T-helper 2 cell treated with Interferon-gamma antibody and Interleukin-4, amounts not matched to agents 5 μg/mL and 100 μg/mL, for 36 hours (primary cell): Measurements from ENCODE around the gene ASIC3.

Experiments
- DNase-seq: peaks from one replicate; pipeline ENCODE4 v3.0.0; 2021; ENCODE audit warnings: low spot score
- H3K27ac Mint-ChIP-seq: one replicate; pipeline ENCODE4 v1.8.0; 2021; ENCODE audit warnings: mild to moderate bottlenecking, mixed read lengths
- H3K27me3 Mint-ChIP-seq: one replicate; pipeline ENCODE4 v1.8.0; 2021; ENCODE audit warnings: low read depth, mixed read lengths
- H3K36me3 Mint-ChIP-seq: one replicate; pipeline ENCODE4 v1.8.0; 2021; ENCODE audit warnings: low read depth, mixed read lengths
- H3K4me1 Mint-ChIP-seq: one replicate; pipeline ENCODE4 v1.8.0; 2021; ENCODE audit warnings: low read depth, mixed read lengths
- H3K4me3 Mint-ChIP-seq: one replicate; pipeline ENCODE4 v1.8.0; 2022; ENCODE audit warnings: mild to moderate bottlenecking, moderate library complexity, mixed read lengths
- H3K9me3 Mint-ChIP-seq: one replicate; pipeline ENCODE4 v1.8.0; 2021; ENCODE audit warnings: mixed read lengths

Gene ASIC3

DNA sequence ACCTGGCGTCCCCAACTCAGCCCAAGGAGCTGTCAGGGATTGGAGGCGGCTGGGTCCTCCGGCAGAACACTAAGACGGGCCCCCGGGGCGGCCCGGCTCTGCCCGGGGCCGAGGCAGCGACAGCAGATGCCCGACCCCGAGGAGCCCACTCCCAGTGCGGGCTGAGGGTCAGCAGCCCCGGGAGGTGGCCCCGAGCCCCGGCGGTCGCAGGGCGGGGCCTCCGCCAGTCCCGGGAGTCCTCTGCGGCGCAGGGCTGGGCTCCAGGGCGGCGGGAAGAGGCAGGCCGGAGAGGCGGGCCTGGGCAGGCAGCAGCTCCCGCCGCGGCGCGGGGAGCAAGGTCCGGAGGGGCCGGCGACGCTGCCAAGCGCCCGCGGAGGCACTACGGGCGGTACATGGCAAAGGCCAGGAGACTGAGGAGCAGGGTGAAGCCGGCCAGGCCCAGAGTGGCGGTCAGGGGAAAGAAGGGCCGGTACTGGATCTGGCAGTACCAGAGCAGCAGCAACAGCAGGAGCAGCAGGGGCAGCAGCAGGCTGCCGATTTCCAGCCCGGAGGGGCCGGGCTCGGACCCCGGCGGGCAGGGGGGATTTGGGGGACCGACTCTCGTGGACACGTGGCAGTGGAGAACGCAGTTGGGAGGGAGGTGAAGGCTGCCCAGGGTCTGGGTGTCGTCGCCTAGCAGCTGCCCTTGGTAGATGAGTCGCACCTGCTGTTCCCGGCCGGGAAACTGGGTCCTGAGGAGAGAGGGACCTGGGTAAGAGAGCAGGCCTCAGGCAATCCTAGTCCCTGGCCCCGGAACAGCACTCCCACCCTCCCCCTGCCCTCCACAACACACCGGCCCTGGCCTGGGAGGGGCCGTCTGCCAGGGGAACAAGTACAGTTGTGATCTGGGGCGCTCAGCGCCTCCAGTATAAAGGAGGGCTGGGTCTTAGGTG is 33.1 kb downstream of the ASIC3 start:
- Mint-ChIP-seq H3K27me3 (peaks cover 7% of the 10 kb centered on the region), H3K4me3 (peak overlapping the region; percentile 93), H3K4me1 (peaks cover 35% of the 10 kb centered on the region), H3K27ac (peak overlapping the region; percentile 52), H3K9me3 (no peaks in the 10 kb centered on the region), H3K36me3 (peaks cover 10% of the 10 kb centered on the region)
- DNase-seq: no peak

DNA sequence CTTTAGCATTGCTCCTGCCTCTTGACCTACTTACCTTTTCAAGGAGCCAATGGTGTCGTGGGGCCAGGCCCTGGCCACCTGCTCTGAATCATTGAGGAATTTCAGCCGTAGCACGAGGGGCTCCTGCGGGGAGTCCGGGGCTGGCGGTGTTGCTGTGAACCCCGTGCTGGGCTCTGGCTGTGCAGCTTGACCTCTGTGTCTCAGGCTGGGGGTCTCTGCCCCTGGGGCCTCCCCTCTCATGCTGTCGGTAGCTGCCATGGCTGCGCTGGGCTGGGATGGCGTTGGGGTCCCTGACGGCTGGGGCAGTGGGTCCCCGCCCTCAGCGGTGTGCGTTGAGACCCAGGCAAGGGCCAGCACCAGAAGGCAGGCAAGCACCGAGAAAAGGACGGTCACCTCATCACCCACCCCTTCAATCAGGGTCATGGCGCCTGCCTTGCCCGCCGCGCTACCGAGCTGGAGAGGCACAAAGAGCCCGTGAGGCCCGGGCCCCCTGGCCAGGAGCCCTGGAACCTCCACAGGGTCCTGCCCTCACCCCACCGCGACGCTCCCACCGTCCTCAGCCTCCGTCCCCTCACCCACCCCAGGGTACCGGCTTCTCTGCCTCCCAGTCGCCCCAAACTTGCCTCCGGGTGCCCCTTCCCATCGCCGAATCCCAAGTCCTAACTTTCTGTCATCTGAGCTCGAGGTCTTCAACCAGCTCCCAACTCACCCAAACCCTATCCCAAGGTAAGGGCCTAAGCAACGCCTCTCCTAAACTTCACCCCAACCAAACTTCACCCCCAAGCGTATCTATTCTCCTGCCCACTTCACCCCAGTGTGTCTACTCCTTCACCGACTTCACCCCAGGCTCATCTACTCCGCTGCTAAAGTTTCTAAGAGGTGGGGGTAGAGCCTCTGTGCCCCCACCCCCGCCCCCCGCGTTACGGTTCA is 34.1 kb downstream of the ASIC3 start:
- H3K27me3 Mint-ChIP-seq: peaks cover 7% of the 10 kb centered on the region
- no peaks in the 10 kb centered on the region for H3K9me3 Mint-ChIP-seq
- H3K4me1 Mint-ChIP-seq: peaks cover 35% of the 10 kb centered on the region
- H3K27ac Mint-ChIP-seq: peak overlapping the region; percentile 83
- peak overlapping the region; percentile 93 for H3K4me3 Mint-ChIP-seq
- peaks cover 9% of the 10 kb centered on the region for H3K36me3 Mint-ChIP-seq
- DNase-seq: no peak

- H3K9me3 Mint-ChIP-seq: no peaks in the 10 kb centered on the region
- H3K27me3 Mint-ChIP-seq: peaks cover 7% of the 10 kb centered on the region
- peaks cover 34% of the 10 kb centered on the region for H3K4me1 Mint-ChIP-seq
- H3K27ac Mint-ChIP-seq: peak within 1 kb of the TSS; percentile 83
- DNase-seq: peak; percentile 81
- H3K4me3 Mint-ChIP-seq: peak within 1 kb of the TSS; percentile 93
- peaks cover 5% of the 10 kb centered on the region for H3K36me3 Mint-ChIP-seq
Measured at GRCh38 chr7:151083071-151083823, 34.9 kb downstream of the ASIC3 start, which contains the start of gene TMUB1. TMUB1 (minus strand) TSS chr7:151083493; CDS start chr7:151082563, 930 bp downstream.

- H3K9me3 Mint-ChIP-seq: no peaks in the 10 kb centered on the region
- H3K4me3 Mint-ChIP-seq: peak overlapping the region; percentile 74
- H3K36me3 Mint-ChIP-seq: peaks cover 4% of the 10 kb centered on the region
- peak overlapping the region; percentile 52 for H3K27ac Mint-ChIP-seq
- DNase-seq: no peak
- peaks cover 7% of the 10 kb centered on the region for H3K27me3 Mint-ChIP-seq
- peaks cover 36% of the 10 kb centered on the region for H3K4me1 Mint-ChIP-seq
Measured at GRCh38 chr7:151083824-151084160, 35.5 kb downstream of the ASIC3 start.

DNA sequence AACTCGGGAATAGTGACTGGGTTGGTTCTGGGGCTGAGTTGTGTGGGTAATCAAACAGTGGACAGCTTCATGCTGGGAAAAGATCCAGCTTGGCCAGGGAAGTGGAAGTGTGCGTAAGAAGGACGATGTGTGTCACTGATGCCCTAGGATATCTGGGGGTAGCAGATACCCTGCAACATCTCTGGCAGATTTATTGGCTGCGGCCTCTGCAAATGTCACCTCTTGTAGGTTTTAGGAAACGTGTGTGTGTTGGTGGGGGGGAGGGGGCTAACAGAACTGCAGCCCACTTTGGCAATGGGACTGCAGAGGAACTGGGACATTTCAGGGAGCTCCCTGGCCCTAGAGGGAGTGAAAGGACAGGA is 37.0 kb downstream of the ASIC3 start:
- peaks cover 7% of the 10 kb centered on the region for H3K27me3 Mint-ChIP-seq
- H3K4me1 Mint-ChIP-seq: peaks cover 32% of the 10 kb centered on the region
- H3K9me3 Mint-ChIP-seq: no peaks in the 10 kb centered on the region
- H3K27ac Mint-ChIP-seq: peak overlapping the region; percentile 84
- DNase-seq: no peak
- no peaks in the 10 kb centered on the region for H3K36me3 Mint-ChIP-seq
- peak overlapping the region; percentile 83 for H3K4me3 Mint-ChIP-seq

DNA sequence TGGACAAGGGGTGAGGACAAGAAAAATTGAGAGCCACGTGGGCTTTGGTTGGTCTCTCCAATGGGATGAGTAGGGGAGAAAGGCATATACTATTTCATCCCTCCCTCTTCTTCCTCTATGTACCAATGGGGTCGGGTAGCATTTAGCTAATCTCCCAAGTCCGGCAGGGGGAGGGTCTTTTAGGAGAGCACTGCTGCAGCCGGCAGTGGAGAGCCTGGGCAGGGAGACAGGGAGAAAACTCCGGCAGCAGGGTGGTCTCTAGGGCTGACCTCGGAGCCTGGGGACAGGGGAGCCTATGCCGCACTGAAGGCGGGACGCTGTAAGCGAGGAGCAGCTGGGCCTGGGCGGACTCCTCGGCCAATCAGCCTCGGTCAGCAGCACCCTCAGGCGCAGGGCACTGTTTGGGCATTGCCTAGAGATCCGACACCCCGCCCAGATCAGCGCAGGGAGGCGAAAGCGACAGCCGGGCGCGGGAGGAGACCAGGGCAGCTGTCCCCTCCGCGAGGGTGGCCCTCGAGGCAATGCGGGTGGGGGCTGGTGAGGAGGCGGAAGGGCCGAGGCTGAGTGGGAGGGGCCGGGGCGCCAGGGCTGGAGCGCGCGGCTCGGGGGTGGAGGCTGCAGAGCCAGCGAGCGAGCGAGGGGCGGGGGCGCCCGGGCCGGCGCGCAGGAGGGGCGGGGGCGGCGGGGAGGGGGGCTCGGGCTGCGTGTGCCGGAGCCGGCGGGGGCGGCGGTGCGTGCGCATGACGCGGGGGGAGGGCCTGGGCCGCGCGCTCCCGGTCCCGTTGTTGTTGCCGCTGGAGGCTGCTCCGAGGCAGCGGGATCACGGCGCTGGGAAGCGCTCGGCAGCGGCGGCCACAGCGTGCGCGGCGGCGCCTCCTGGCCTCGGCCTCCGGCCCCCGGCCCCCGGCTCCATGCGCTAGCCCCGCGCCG is 37.6 kb downstream of the ASIC3 start, which contains the start of gene AGAP3:
TSS of gene AGAP3 (plus strand) at position 785 of the 930 bp plus-strand sequence. CDS start 267 bp downstream, outside the sequence.
- H3K36me3 Mint-ChIP-seq: no peaks in the 10 kb centered on the region
- H3K9me3 Mint-ChIP-seq: no peaks in the 10 kb centered on the region
- peaks cover 7% of the 10 kb centered on the region for H3K27me3 Mint-ChIP-seq
- DNase-seq: peak; percentile 71
- H3K27ac Mint-ChIP-seq: peak within 1 kb of the TSS; percentile 84
- peak within 1 kb of the TSS; percentile 86 for H3K4me3 Mint-ChIP-seq
- H3K4me1 Mint-ChIP-seq: peaks cover 32% of the 10 kb centered on the region

DNA sequence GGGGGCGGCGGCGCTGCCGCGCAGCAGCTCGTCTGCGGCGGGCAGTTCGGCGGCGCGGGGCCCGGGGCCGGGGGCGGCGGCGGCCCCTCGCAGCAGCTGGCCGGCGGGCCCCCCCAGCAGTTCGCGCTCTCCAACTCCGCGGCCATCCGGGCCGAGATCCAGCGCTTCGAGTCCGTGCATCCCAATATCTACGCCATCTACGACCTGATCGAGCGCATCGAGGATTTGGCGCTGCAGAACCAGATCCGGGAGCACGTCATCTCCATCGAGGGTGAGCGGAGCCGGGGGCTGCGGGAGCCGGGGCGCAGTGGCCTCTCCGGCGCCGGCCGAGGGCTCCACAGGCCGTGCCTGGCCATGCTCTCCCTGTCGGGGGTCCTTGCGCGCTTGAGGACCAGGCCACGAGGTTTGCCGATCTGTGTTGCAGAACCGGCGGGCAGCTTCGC is 38.5 kb downstream of the ASIC3 start:
- H3K27me3 Mint-ChIP-seq: peaks cover 7% of the 10 kb centered on the region

GRCh38 chr7:151087245-151088018 is 39.1 kb downstream of the ASIC3 start:
- H3K36me3 Mint-ChIP-seq: no peaks in the 10 kb centered on the region
- H3K27ac Mint-ChIP-seq: no peak overlapping the region
- H3K4me1 Mint-ChIP-seq: peaks cover 30% of the 10 kb centered on the region

More for the DNA sequence above, 38.5 kb downstream of the ASIC3 start:
- Mint-ChIP-seq H3K9me3 (no peaks in the 10 kb centered on the region), H3K4me1 (peaks cover 32% of the 10 kb centered on the region), H3K27ac (peak overlapping the region; percentile 83), H3K4me3 (peak overlapping the region; percentile 86), H3K36me3 (no peaks in the 10 kb centered on the region)
- no peak for DNase-seq

GRCh38 chr7:151088019-151088855 is 39.9 kb downstream of the ASIC3 start:
- DNase-seq: no peak
- Mint-ChIP-seq H3K4me3 (peak overlapping the region; percentile 66), H3K36me3 (no peaks in the 10 kb centered on the region), H3K4me1 (peaks cover 26% of the 10 kb centered on the region), H3K27ac (no peak overlapping the region), H3K27me3 (peaks cover 7% of the 10 kb centered on the region), H3K9me3 (no peaks in the 10 kb centered on the region)

More at GRCh38 chr7:151087245-151088018, 39.1 kb downstream of the ASIC3 start:
- Mint-ChIP-seq H3K4me3 (peak overlapping the region; percentile 86), H3K9me3 (no peaks in the 10 kb centered on the region), H3K27me3 (peaks cover 7% of the 10 kb centered on the region)
- peak; percentile 38 for DNase-seq

DNA sequence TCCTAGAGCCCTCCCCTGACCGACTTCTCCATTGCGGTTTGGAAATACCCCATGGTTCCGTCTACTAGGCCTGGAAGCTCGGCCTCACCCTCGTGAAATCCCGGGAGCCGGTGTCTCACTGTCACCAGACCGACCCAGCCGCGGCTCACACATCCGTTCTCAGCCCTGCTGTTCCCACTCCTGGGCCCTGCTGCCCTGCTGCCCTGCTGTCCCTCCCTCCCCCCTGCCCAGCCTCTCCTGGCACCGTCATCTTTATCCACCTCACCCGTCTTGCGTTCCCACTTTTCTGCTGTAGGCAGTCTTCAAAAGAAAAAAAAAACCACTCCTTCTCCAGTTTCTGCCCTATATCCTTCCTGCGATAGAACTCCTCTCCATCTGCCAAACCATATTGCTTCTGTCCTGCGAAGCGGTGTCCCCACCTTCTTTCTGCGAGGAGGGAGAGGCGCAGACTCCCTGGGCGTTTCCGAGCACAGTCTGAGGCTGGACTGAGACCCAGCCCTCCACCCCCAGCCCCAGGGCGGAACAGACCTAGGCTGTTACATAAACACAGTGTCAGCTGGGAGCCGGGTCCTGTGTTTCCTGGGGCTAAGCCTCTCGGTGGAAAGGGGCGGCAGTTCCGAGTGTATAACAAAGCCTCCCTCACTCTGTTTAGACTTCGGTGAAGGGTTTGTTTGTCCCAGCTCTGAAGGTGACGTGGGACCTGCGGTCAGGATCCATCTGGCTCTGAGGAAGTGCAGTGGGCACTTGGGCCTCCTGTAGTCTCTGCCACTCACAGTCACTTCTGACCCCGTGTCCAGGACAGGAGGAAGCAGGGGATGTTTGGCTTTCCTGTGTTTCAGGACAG is 40.7 kb downstream of the ASIC3 start:
- H3K36me3 Mint-ChIP-seq: no peaks in the 10 kb centered on the region
- no peak for DNase-seq
- peaks cover 7% of the 10 kb centered on the region for H3K27me3 Mint-ChIP-seq
- H3K9me3 Mint-ChIP-seq: no peaks in the 10 kb centered on the region
- H3K27ac Mint-ChIP-seq: no peak overlapping the region
- peak overlapping the region; percentile 47 for H3K4me3 Mint-ChIP-seq
- H3K4me1 Mint-ChIP-seq: peaks cover 24% of the 10 kb centered on the region
